Tibial nerve (tissue), 4 donors: ENCODE results near the gene BRD7.

Experiments used
- CTCF ChIP-seq, 5 experiments: fragments of 200-600 bp in 3 of 5; fragments of 450-650 bp in 2 of 5; sonication (generic) in 3 of 5; IDR thresholded peaks; one replicate each; pipeline ENCODE4 v1.5.1; 2016 to 2019; ENCODE audit warnings: antibody characterized with exemption in 5 of 5, mild to moderate bottlenecking in 3 of 5, moderate library complexity in 2 of 5
- EP300 ChIP-seq, 2 donors: sonication (generic); formaldehyde crosslinking; IDR thresholded peaks; one replicate each; pipeline ENCODE4 v1.6.1; 2017; ENCODE audit warnings: antibody characterized with exemption in 2 of 2, mild to moderate bottlenecking in 1 of 2
- POLR2A ChIP-seq, 2 donors: fragments of 450-650 bp; IDR thresholded peaks; one replicate each; pipeline ENCODE4 v1.6.1; 2017; ENCODE audit warnings: antibody characterized with exemption in 2 of 2, mild to moderate bottlenecking in 2 of 2, moderate library complexity in 2 of 2

GRCh38 chr16:50390914-50391716 is 22.3 kb upstream of the BRD7 start:
- no peak for TF ChIP-seq CTCF (IDR thresholded peaks at IDR 0.05)
- no peak for TF ChIP-seq POLR2A (IDR thresholded peaks at IDR 0.05)
- TF ChIP-seq EP300 (IDR thresholded peaks at IDR 0.05) = no peak
